ENCODE data around the gene PSMG3.

PSMG3 gene

DNA sequence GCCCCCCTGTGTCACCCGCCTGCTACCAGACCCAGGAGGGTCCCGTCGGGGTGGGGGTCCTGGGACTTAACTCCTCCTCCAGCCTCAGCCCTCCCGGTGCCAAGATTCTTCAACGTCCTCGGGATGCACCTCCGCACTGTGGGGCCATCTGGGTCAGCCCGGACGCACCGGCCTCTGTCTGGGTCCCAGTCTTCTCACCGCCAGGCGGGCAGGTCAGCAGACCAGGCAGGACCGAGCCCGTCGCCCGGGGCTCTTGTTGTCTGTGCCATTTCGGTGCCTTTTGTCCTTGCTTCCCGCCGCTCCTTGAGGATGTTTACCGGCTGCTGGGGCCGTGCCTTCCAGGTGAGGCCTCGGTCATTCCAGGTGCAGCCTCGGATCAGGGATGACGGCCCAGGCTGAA lies 32.1 kb upstream of the PSMG3 start:
- TF ChIP-seq ZNF274 (IDR thresholded peaks at IDR 0.05; ENCODE audit: low read depth, low read length): no peak
- no peak overlapping the region for H3K4me3 ChIP-seq (ENCODE audit: low read length)

DNA sequence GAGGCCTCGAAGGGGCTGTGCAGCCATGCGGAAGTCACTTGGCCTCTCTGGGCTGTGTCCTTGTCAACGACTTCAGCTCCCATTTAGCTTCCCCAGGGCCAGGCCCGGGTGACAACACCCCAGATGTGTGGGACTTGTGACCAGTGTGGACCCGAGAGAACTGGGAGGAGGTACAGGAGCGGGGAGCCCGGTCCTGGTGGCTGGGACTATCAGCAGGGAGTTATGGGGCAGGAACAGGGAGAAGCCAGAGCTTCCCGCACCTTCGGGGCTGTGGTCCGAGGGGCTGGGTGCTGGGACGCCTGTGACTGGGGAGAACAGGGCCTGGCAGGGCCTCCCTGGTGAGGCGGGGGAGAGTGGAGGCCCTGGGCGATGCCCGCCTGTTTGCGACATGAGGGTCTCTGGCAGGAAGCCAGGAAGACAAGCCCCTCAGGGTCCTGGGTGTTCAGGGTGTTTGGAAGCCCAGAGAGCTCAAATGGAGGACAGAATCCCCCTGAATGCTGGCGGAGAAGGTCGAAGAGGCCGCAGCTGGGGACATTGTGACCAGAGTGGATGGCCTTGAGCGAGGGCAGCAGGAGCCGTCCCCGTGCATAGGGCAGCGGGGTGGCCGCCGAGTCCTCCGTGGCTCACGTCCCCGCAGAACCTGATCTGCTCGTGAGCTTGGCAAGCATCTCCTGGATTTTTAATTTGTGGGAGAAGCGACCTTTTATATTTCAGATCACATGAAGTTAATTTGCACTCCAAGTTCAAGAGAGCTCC lies 30.0 kb upstream of the PSMG3 start:
- no peak for TF ChIP-seq ZNF274 (IDR thresholded peaks at IDR 0.05; ENCODE audit: low read depth, low read length)
- no peak overlapping the region for H3K4me3 ChIP-seq (ENCODE audit: low read length)

DNA sequence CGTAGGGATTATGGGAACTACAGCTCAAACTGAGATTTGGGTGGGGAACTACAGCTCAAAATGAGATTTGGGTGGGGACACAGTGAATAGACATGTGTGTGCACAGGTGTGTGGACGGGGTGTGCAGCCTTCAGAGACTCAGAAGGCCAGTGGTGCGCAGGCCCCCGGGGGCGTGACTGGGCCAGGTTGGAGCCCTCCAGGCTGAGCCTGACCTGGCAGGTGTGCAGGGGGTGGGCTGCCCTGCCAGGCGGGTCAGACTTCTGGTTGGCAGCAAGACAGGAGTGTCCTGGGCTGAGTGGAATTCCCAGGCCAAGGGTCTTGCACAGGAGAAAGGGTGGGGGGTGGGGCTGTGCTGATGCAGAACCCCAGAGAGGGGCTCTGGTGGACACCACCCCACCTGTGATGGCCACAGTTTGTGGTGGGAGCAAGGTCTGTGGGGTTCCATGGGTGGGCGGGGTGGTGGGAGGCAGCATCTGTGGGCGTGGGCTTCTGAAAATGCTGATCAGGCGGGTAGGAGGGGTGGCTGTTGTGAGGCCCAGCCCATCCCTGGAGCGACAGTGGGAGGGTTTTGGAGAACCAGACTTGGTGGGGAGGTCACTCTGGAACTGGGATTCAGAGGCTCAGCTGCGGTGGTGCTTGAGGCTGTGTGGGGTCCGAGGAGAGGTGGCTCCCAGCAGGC lies 29.3 kb upstream of the PSMG3 start:
- no peak overlapping the region for H3K4me3 ChIP-seq (ENCODE audit: low read length)
- no peak for TF ChIP-seq ZNF274 (IDR thresholded peaks at IDR 0.05; ENCODE audit: low read depth, low read length)

DNA sequence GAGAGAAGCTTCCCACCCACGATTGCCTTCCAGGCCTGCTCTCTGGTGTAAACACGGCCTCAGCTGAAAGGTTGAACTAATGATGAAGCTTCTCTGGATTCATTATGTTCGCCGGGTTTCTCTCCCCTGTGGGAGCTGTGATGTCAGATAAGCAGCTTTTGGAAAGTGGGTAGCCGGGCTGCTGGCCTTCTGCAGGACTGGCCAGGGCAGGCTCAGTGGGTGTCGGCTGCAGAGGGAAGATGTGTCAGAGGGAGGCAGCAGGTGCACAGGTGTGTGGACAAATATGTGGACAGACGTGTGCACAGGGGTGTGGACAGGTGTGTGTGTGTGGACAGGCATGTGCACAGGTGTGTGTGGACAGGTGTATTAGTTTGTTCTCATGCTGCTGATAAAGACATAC lies 28.5 kb upstream of the PSMG3 start:
- H3K4me3 ChIP-seq (ENCODE audit: low read length): no peak overlapping the region
- TF ChIP-seq ZNF274 (IDR thresholded peaks at IDR 0.05; ENCODE audit: low read depth, low read length): no peak

DNA sequence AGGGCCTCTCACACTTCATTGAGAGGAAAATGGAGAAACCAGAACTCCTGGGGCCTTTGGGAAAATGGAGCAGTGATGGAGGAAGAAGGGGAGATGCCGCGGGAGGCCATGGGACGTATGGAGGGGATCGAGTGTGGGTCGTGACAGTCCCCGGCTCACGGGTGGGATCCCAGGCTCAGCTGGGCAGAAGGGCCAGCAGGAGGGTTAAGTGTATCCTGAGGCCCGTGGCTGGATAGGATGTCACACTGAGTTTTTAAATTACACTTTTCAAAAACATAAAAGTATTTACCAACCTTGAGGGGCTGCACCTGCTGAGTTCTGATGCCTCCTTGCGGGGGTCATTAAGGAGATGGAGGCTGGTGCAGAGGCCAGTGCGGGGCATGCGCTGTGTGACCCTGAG lies 28.0 kb upstream of the PSMG3 start:
- no peak for TF ChIP-seq ZNF274 (IDR thresholded peaks at IDR 0.05; ENCODE audit: low read depth, low read length)
- H3K4me3 ChIP-seq (ENCODE audit: low read length): no peak overlapping the region

DNA sequence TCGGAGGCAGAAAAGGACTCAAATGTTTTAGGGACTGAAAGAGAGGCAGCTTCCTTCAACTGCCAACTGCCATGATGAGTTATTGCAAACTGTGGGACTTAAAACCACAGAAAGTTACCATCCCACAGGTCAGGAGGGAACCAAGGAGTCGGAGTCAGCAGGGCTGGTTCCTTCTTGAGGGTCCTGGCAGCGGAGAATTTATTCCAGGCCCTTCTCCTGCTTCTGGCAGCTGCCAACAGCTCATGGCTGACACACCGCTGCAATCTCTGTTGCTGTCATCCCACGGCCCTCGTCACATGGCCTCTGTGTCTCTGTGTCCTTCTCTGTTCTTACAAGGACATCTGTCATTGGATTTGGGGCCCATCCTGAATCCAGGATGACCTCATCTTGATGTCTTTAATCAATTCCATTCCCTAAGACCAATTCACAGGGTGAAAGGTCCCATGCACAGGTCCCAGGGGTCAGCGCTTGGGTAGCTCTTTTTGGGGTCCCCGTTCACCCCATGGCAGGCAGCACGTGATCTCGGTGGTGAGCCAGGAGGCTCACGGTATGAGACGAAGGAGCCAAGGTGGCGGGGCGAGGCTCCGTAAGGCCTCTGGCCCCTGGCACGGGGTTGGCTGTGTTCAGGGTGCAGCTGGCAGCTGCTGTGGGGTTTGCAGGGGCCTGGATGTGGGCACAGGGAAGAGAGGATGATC lies 27.4 kb upstream of the PSMG3 start:
- no peak for TF ChIP-seq ZNF274 (IDR thresholded peaks at IDR 0.05; ENCODE audit: low read depth, low read length)
- H3K4me3 ChIP-seq (ENCODE audit: low read length): no peak overlapping the region

DNA sequence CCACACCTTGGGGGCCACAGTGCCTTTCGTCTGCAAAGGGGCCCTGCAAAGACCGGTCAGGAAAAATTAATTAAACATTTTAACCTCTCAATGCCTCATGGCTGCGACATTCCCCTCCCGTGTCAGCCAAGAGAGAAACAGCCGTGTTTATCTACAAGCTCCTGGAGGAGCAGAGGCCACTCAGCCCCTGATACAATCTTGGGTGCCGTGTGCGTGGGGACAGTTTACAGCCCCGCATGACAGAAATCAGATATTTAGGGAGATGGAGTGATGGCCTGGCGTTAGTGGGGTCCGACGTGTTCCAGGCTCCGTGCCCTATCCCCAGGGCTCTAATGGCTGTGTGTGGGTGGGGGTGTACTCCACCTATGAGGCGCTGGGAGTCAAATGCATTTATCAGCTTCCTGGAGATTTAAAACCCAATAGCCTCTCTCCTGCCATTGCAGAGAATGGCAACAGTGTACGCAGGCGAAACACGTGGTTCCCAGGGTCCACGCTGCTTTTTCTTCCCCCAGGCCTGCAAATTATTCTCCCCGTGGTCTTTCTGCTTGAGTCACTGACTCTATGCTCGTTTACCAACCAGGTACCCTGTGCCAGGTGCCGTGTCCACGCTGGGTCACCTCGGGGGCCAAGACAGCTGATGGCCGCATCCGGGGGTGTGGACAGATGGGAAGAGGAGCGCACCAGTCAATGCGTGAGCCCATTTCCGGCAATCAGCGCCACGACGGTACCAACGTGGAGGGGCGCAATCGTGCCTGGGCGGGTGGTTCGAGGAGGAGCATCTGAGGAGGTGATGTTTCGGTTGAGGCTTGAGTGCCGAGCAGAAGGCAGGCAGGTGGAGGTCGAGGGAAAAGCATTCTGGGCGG lies 26.6 kb upstream of the PSMG3 start:
- TF ChIP-seq ZNF274 (IDR thresholded peaks at IDR 0.05; ENCODE audit: low read depth, low read length): no peak
- H3K4me3 ChIP-seq (ENCODE audit: low read length): no peak overlapping the region

DNA sequence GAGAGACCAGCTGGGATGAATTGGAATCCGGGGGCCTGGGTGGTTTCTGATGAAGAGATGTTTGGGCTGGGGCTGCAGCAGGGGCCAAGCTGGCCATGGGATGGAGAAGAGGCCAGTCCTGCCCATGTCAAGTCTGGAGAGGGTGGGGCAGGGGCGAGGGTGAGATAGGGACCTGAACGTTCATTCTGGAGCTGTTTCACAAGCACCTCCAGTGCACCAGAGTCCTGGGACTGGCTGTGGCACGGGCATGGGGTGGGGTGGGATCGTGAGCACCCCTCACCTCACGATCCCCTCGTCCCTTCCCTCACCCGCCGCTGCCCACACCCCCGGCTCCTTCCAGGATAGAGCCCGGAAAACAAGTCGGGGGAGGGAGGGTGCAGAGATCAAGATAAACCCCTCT lies 25.8 kb upstream of the PSMG3 start:
- no peak for TF ChIP-seq ZNF274 (IDR thresholded peaks at IDR 0.05; ENCODE audit: low read depth, low read length)
- no peak overlapping the region for H3K4me3 ChIP-seq (ENCODE audit: low read length)

DNA sequence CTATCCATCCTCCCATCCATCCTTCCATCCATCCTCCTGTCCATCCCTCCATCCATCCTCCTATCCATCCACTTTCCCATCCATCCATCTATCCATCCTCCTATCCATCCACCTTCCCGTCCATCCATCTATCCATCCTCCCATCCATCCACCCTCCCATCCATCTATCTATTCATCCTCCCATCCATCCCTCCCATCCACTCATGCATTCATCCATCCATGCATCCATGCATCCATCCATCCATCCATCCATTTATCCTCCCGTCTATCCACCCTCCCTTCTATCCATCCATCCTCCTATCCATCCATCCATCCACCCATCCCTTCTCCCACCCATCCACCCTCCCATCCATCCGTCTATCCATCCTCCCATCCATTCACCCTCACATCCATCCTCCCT lies 25.2 kb upstream of the PSMG3 start:
- no peak for TF ChIP-seq ZNF274 (IDR thresholded peaks at IDR 0.05; ENCODE audit: low read depth, low read length)
- no peak overlapping the region for H3K4me3 ChIP-seq (ENCODE audit: low read length)

DNA sequence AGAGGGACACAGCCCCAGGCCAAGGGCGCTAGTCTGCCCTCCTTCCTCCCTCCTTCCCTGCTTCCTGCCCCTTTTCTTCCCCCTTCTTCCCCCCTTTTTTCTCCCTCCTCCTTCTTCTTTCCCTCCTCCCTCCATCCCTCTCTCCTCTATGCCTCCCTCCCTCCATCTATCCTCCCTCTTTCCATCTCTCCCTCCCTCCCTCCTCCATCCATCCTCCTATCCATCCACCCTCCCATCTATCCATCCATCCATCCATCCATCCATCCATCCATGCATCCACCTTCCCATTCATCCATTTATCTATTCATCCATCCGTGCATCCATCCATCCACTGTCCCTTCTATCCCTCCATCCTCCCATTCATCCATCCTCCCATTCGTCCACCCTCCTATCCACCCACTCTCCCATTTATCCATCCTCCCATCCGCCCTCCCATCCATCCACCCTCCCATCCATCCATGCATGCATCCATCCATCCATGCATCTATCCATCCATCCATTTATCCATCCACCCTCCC lies 24.1 kb upstream of the PSMG3 start:
- H3K4me3 ChIP-seq (ENCODE audit: low read length): no peak overlapping the region
- TF ChIP-seq ZNF274 (IDR thresholded peaks at IDR 0.05; ENCODE audit: low read depth, low read length): no peak

DNA sequence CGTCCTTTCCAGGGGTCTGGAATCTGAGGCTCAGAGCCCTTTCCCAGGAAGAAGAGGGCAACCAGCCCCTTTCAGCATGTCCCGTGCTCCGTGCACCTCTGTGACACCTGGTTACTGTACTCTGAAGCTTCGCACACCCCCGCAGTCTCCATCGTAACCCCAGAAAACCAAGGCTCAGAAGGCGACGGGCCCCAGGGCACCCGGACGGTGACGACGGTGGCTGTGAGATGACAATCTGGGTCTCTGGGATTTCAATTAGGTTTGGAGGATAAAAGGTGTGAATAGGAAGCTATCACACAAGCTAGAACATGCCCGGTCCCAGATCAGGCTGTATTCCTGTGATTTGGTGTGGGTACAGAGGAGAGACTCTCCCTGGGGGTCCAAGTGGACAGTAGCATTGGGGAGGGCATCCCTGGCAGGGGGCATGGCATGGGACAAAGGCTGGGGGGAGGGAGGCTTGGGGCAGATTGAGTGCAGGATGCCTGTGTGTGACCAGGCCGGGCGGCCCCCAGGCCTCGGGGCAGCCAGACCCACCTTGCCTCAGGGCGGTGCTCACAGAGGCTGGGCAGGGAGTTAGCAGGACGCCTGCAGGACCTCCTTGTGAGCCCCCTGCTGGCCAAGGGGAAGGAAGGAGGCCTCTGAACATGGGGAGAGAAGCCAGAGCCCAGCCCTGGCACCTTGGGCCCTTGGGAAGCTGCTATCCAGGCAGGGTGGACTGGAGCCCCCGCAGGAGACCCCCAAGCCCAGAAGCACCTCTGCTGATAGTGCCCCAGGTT lies 23.4 kb upstream of the PSMG3 start:
- no peak for TF ChIP-seq ZNF274 (IDR thresholded peaks at IDR 0.05; ENCODE audit: low read depth, low read length)
- no peak overlapping the region for H3K4me3 ChIP-seq (ENCODE audit: low read length)

DNA sequence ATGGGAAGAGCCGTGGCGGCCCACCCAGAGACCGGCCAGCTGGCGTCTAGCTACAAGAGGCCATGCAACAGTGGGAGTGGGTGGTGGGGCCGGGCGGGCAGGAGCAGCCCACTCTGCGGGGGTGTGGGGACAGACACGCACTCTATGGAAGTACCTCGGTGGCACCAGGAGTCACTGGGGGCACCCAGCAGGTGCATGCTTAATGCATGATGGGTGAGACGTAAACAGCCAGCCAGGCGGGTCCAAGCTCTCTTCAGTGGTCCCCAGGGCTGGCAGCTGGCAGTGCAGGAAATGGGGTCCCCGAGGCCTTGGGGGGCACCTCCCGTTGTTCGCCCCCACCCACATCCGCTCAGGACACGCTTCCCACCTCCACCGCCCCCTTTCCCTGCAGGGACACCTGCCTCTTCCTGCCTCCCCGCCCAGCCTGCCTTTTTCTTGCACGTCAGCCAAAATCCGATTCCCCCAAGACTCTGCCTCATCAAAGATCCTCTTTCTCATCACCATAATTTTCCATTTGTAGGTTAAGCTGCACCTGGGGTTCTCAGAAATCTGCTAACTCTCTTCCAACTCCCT lies 22.6 kb upstream of the PSMG3 start:
- TF ChIP-seq ZNF274 (IDR thresholded peaks at IDR 0.05; ENCODE audit: low read depth, low read length): no peak
- H3K4me3 ChIP-seq (ENCODE audit: low read length): no peak overlapping the region

DNA sequence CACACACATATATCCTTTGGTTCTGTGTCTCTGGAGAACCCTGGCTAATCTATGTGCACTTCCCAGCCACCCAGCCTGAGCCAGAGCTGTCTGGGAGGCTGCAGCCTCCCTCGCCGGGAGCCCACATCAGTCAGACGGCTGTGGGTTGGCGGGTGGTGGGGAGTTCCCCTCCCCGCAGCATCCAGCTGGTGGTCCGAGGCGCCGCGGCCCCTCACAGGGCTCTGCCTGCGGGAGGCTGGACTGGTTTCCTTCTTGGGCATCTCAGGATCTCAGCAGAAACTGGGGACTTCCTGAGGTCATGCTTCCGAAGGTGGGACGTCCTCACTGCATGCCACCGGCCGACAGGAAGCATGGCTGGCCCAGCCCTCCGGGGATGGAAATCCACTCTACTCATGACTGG lies 22.0 kb upstream of the PSMG3 start:
- no peak for TF ChIP-seq ZNF274 (IDR thresholded peaks at IDR 0.05; ENCODE audit: low read depth, low read length)
- no peak overlapping the region for H3K4me3 ChIP-seq (ENCODE audit: low read length)
